Activated B cell treated with CpG ODN at 0.5 μM for 24 hours (primary cell): ENCODE results near the gene SYNPR. TPM values are rescaled to one million over a fixed set of nuclear protein-coding genes. Genes with fewer than 3 reads are reported as not detected.

ENCODE experiments used
- ATAC-seq: fragments of 200-7000 bp; cut with Tn5 transposase; one replicate; pipeline ENCODE4 v1.10.0; 2021; ENCODE audit warnings: low read depth, mild to moderate bottlenecking, moderate library complexity
- CTCF ChIA-PET: fragments of 350-600 bp; sonication (Branson Sonifier 250); formaldehyde crosslinking; loops from one replicate; lab custom pipeline; 2021; ENCODE audit warnings: antibody characterized with exemption; lab: Charles Lee
- POLR2A ChIA-PET: fragments of 350-600 bp; sonication (Branson Sonifier 250); formaldehyde crosslinking; loops from one replicate; lab custom pipeline; 2021; ENCODE audit warnings: antibody characterized with exemption; lab: Charles Lee
- DNase-seq: peaks from one replicate; pipeline ENCODE4 v3.0.0; 2022
- H3K27ac Mint-ChIP-seq: one replicate; pipeline ENCODE4 v1.8.0; 2020; ENCODE audit warnings: mixed read lengths
- H3K27me3 Mint-ChIP-seq: one replicate; pipeline ENCODE4 v1.8.0; 2021; ENCODE audit warnings: mixed read lengths
- H3K36me3 Mint-ChIP-seq: one replicate; pipeline ENCODE4 v1.8.0; 2021; ENCODE audit warnings: low read depth, mixed read lengths
- H3K4me1 Mint-ChIP-seq: one replicate; pipeline ENCODE4 v1.8.0; 2021; ENCODE audit warnings: mixed read lengths
- H3K4me3 Mint-ChIP-seq: one replicate; pipeline ENCODE4 v1.8.0; 2020; ENCODE audit warnings: mild to moderate bottlenecking, mixed read lengths
- H3K9me3 Mint-ChIP-seq: one replicate; pipeline ENCODE4 v1.8.0; 2020; ENCODE audit warnings: mixed read lengths
- CTCF ChIP-seq: fragments of 200-600 bp; IDR thresholded peaks from one replicate; pipeline ENCODE4 v1.8.0; 2022; ENCODE audit warnings: antibody characterized with exemption, mild to moderate bottlenecking
- intact Hi-C: fragments of 100-400 bp; cut with micrococcal nuclease; formaldehyde crosslinking; loops from one replicate; pipeline ENCODE4 v1.15.1; 2024
- total RNA-seq: library from RNA; stranded (reverse); gene quantifications from 2 replicates; pipeline ENCODE4 v1.2.3, GENCODE V29; 2022

Gene SYNPR
- total RNA-seq, 1 donor from 2014 or later = not detected

GRCh38 chr3:63538919-63539318 lies 260.8 kb downstream of the SYNPR start:
- no peak for DNase-seq
- Mint-ChIP-seq H3K9me3 (peaks cover 3% of the 10 kb centered on the region), H3K27me3 (no peaks in the 10 kb centered on the region), H3K27ac (no peak overlapping the region), H3K4me3 (no peak overlapping the region), H3K36me3 (no peaks in the 10 kb centered on the region), H3K4me1 (no peaks in the 10 kb centered on the region)
- ATAC-seq = no peak
- POLR2A ChIA-PET = no interaction called here
- CTCF ChIA-PET = no interaction called here
- intact Hi-C loops = no loop called here
- TF ChIP-seq CTCF = no peak

DNA sequence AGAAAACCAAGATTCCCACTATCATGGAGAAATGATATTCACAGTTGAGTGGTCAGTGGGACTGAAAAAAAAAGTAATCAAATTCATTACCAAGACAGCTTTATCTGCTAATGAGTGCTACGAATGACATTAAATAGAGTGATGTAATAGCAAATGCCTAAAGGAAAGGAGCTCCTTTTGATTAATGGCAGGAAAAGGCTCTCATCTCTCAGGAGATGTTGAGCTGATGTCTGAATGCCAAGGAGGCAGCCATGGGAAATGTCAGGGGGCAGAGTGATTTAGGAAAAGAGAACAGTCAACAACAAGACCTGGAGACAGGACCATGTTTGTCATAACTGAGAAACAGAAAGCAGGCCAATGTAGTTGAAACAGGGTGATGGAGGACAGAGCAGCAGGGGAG lies 277.7 kb downstream of the SYNPR start:
- H3K27me3 Mint-ChIP-seq = no peaks in the 10 kb centered on the region
- CTCF ChIA-PET = no interaction called here
- no peak overlapping the region for H3K4me3 Mint-ChIP-seq
- no peak overlapping the region for H3K27ac Mint-ChIP-seq
- POLR2A ChIA-PET = no interaction called here
- peaks cover 2% of the 10 kb centered on the region for H3K9me3 Mint-ChIP-seq
- no peaks in the 10 kb centered on the region for H3K36me3 Mint-ChIP-seq
- no peak for ATAC-seq
- DNase-seq = no peak
- H3K4me1 Mint-ChIP-seq = no peaks in the 10 kb centered on the region
- no peak for TF ChIP-seq CTCF
- intact Hi-C loops = no loop called here

GRCh38 chr3:63556401-63556800 lies 278.3 kb downstream of the SYNPR start:
- intact Hi-C loops = no loop called here

GRCh38 chr3:63557912-63558311 lies 279.8 kb downstream of the SYNPR start:
- CTCF ChIA-PET = no interaction called here
- no peak overlapping the region for H3K27ac Mint-ChIP-seq
- no peaks in the 10 kb centered on the region for H3K27me3 Mint-ChIP-seq
- ATAC-seq (no peak), DNase-seq (no peak)
- H3K4me3 Mint-ChIP-seq = no peak overlapping the region
- no peaks in the 10 kb centered on the region for H3K36me3 Mint-ChIP-seq
- intact Hi-C loops = no loop called here
- no peaks in the 10 kb centered on the region for H3K4me1 Mint-ChIP-seq
- TF ChIP-seq CTCF = no peak
- H3K9me3 Mint-ChIP-seq = peaks cover 2% of the 10 kb centered on the region
- POLR2A ChIA-PET = no interaction called here

More at GRCh38 chr3:63556401-63556800, 278.3 kb downstream of the SYNPR start:
- DNase-seq (no peak), ATAC-seq (no peak)
- CTCF ChIA-PET = no interaction called here
- Mint-ChIP-seq H3K4me1 (no peaks in the 10 kb centered on the region), H3K9me3 (peaks cover 2% of the 10 kb centered on the region), H3K27ac (no peak overlapping the region), H3K4me3 (no peak overlapping the region), H3K27me3 (no peaks in the 10 kb centered on the region), H3K36me3 (no peaks in the 10 kb centered on the region)
- POLR2A ChIA-PET = no interaction called here
- TF ChIP-seq CTCF = no peak

DNA sequence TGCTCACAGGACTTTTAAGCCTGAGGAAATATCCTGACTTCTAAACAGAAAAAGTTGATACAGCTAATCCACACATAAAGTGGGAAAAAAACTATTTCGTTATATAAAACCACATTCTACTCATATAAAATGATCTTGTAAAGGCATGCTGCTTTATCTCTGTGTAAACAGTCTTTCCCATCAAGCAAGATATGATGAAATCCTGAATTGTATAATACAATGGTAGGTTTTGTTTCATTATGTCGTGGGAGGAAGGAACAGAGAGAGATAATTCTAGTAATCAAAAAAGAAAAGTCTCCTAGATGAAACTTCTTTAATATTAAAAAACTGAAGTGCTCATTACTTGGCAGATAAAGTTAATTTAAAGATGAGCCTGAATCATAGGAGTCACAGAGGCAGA lies 281.8 kb downstream of the SYNPR start:
- intact Hi-C loops = loop anchor here (5.0 kb wide), 1 partner anchor 212 kb away; no protein-coding TSS in a partner anchor
- H3K4me1 Mint-ChIP-seq = no peaks in the 10 kb centered on the region
- no peak for TF ChIP-seq CTCF
- H3K9me3 Mint-ChIP-seq = peaks cover 2% of the 10 kb centered on the region
- no peaks in the 10 kb centered on the region for H3K36me3 Mint-ChIP-seq
- no peak for ATAC-seq
- no peak overlapping the region for H3K4me3 Mint-ChIP-seq
- H3K27ac Mint-ChIP-seq = no peak overlapping the region
- no peaks in the 10 kb centered on the region for H3K27me3 Mint-ChIP-seq
- DNase-seq = no peak
- CTCF ChIA-PET = no interaction called here
- POLR2A ChIA-PET = no interaction called here
